ENCODE results near the gene SIL1. TPM values are rescaled to one million over a fixed set of nuclear protein-coding genes. Genes with fewer than 3 reads are reported as not detected.

SIL1 gene
- total RNA-seq, 1 experiment from 2014 or later, result 10.7 TPM

GRCh38 chr5:139079991-139080610 is 118.1 kb downstream of the SIL1 start:
- no peak overlapping the region for H3K4me3 Mint-ChIP-seq
- TF ChIP-seq FOXK1 (CRISPR knock-in tag; IDR thresholded peaks at IDR 0.05) (no peak), E2F1 (CRISPR knock-in tag; IDR thresholded peaks at IDR 0.05) (no peak), ATF3 (CRISPR knock-in tag; conservative IDR thresholded peaks at IDR 0.05) (no peak), FOXP4 (CRISPR knock-in tag; IDR thresholded peaks at IDR 0.05) (no peak), ATF6 (CRISPR knock-in tag; IDR thresholded peaks at IDR 0.05) (no peak), NR2C2 (CRISPR knock-in tag; IDR thresholded peaks at IDR 0.05) (no peak), MXD4 (CRISPR knock-in tag; IDR thresholded peaks at IDR 0.05; ENCODE audit: borderline replicate concordance) (no peak), ETV6 (CRISPR knock-in tag; IDR thresholded peaks at IDR 0.05) (no peak), OVOL2 (CRISPR knock-in tag; IDR thresholded peaks at IDR 0.05; ENCODE audit: borderline replicate concordance) (no peak), NFYB (CRISPR knock-in tag; conservative IDR thresholded peaks at IDR 0.05; ENCODE audit: low read depth) (no peak), SMAD3 (CRISPR knock-in tag; IDR thresholded peaks at IDR 0.05; ENCODE audit: borderline replicate concordance) (no peak), IRF2 (CRISPR knock-in tag; IDR thresholded peaks at IDR 0.05; ENCODE audit: borderline replicate concordance, low read depth) (no peak), TEAD1 (CRISPR knock-in tag; IDR thresholded peaks at IDR 0.05) (no peak), USF1 (CRISPR knock-in tag; IDR thresholded peaks at IDR 0.05) (no peak)
- ATAC-seq (no peak), DNase-seq (ENCODE audit: low spot score) (no peak)
- CTCF ChIA-PET, result no interaction called here
- no peaks in the 10 kb centered on the region for H3K27me3 Mint-ChIP-seq (ENCODE audit: low read depth)
- H3K4me1 Mint-ChIP-seq, result peaks cover 4% of the 10 kb centered on the region
- H3K27ac Mint-ChIP-seq, result no peak overlapping the region
- no peaks in the 10 kb centered on the region for H3K36me3 Mint-ChIP-seq
- peaks cover under 1% of the 10 kb centered on the region; the same call in 1 of the 2 replicates for H3K9me3 Mint-ChIP-seq
- POLR2A ChIA-PET, result no interaction called here

- H3K4me3 Mint-ChIP-seq, result no peak overlapping the region
- ATAC-seq (no peak), DNase-seq (ENCODE audit: low spot score) (no peak)
- no peaks in the 10 kb centered on the region for H3K36me3 Mint-ChIP-seq
- TF ChIP-seq ZNF423 (CRISPR knock-in tag; IDR thresholded peaks at IDR 0.05) (no peak), ZNF416 (CRISPR knock-in tag; IDR thresholded peaks at IDR 0.05) (no peak), ZNF317 (CRISPR knock-in tag; IDR thresholded peaks at IDR 0.05; ENCODE audit: borderline replicate concordance, low read depth) (no peak), GRHL2 (CRISPR knock-in tag; IDR thresholded peaks at IDR 0.05; ENCODE audit: insufficient replicate concordance, severe bottlenecking) (no peak), ERG (CRISPR knock-in tag; IDR thresholded peaks at IDR 0.05) (no peak), HMGXB4 (CRISPR knock-in tag; IDR thresholded peaks at IDR 0.05) (no peak), MLX (CRISPR knock-in tag; IDR thresholded peaks at IDR 0.05) (no peak), ZNF512 (CRISPR knock-in tag; IDR thresholded peaks at IDR 0.05; ENCODE audit: borderline replicate concordance) (no peak)
- H3K9me3 Mint-ChIP-seq, result no peaks in the 10 kb centered on the region
- POLR2A ChIA-PET, result no interaction called here
- no peak overlapping the region for H3K27ac Mint-ChIP-seq
- CTCF ChIA-PET, result no interaction called here
- peaks cover 4% of the 10 kb centered on the region for H3K4me1 Mint-ChIP-seq
- H3K27me3 Mint-ChIP-seq (ENCODE audit: low read depth), result no peaks in the 10 kb centered on the region
Observed at GRCh38 chr5:139079225-139079990, 118.8 kb downstream of the SIL1 start.

Data from WTC11 (cell line).